Measurements from ENCODE around the gene BEST4. TPM values are rescaled to one million over a fixed set of nuclear protein-coding genes. Genes with fewer than 3 reads are reported as not detected.

Gene BEST4
- total and polyA plus RNA-seq, 5 donors, result 0.14 to 0.28 (median 0.18) TPM

DNA sequence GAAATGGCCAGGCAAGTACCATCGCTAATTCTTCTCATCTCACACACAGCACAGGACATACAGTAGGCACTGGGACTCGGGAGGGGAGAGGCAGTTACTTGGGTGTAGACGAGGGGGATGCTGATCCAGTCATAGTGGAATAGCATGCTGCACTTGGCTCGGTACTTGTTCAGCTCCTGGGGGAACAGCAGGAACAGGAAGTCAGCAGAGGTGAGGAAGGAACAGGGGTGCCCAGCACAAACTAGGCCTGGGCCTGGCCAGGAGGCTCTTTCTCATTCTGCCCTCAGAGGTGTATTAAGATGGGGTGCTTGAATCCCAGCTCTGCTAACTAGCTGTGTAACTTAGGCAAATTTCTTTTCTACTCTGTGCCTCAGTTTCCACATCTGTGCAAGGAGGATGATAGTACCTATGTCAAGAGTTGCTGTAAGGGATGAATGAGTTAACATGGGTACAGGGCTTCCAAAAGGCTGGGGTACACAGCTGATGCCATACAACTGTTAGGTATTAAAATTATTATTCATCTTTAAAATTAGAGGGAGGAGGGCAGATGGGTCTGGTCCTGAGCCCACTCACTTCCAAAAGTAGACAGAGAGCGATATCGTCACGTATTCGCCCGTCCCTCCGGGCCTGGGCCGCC lies 2.4 kb downstream of the BEST4 start:
- Histone ChIP-seq H3K4me3 (ENCODE audit: low read length) (peak overlapping the region; percentile 2), H3K27ac (ENCODE audit: low read length) (no peak overlapping the region), H3K27me3 (ENCODE audit: control insufficient read depth, insufficient read depth) (no peaks in the 10 kb centered on the region), H3K4me1 (ENCODE audit: control insufficient read depth, insufficient read depth, low read length) (peaks cover 2% of the 10 kb centered on the region), H3K9me3 (ENCODE audit: control insufficient read depth, low read length) (no peaks in the 10 kb centered on the region)
- DNase-seq, result peak in 1 of 3 donors; percentile 36
- no peak for ATAC-seq
- 38% methylated on average over 11 of the region's 11 CpGs for WGBS
- intact Hi-C loops (cut with DNase I), result loop anchor here in 2 of 4 donors (5.0 to 10.0 kb wide), 2 partner anchors 49 to 52 kb away; no protein-coding TSS in a partner anchor

- ATAC-seq, result no peak
- no peak overlapping the region for H3K4me3 ChIP-seq (ENCODE audit: low read length)
- no peaks in the 10 kb centered on the region for H3K27me3 ChIP-seq (ENCODE audit: control insufficient read depth, insufficient read depth)
- no peak overlapping the region for H3K27ac ChIP-seq (ENCODE audit: low read length)
- H3K9me3 ChIP-seq (ENCODE audit: control insufficient read depth, low read length), result no peaks in the 10 kb centered on the region
- intact Hi-C loops (cut with DNase I), result loop anchor here in 2 of 4 donors (5.0 to 10.0 kb wide), 2 partner anchors 50 to 52 kb away; no protein-coding TSS in a partner anchor
- 82% methylated on average over 6 of the region's 6 CpGs for WGBS
- peak in 1 of 3 donors; percentile 27 for DNase-seq
- H3K4me1 ChIP-seq (ENCODE audit: control insufficient read depth, insufficient read depth, low read length), result peaks cover 2% of the 10 kb centered on the region
Measured at GRCh38 chr1:44785029-44785380, 3.0 kb downstream of the BEST4 start.

DNA sequence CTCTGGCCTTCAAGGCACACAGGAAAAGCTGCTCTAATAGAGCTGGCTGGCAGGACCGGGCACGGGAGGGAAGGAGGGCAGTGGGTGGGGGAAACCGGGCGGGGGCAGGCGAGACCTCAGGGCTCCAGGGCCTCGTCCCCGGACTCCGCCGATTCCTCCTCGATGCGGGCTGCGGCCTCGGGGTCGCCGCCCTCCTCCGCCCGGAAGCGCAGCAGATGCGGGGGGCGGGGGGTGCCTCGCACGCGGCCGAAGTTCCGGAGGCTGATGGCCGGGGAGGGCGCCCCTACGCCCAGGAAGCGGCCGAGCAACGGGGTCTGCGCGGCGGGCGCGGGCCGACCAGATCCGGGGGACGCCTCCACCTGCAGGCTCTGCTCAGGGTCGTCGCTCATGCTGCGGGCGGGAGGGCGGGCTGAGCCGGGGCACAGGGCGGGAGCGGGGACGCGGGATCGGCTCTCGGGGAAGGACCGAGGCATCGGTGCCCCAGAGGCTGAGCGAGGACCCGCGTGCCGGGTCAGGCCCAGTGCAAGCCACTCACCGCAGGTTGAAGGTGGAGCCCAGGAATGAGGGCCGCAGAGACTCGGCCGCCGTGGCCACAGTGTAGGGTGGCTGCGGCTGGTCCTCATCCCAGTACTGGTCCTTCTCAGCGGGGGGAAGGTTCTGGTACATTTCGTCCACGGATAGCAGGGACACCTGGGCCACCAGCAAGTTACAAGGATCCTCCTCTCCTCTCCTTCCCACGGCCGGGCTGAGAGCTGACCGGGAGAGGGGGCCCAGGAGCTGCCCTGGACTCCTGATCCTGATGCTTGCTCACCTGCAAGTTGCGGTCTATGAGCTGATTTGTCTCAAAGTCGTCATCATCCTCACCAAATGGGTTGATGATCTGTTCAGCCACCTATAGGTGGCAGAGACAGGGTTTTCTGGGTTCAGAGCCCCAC lies 3.6 kb downstream of the BEST4 start:
- ATAC-seq (peak; percentile 23), DNase-seq (peak in 2 of 3 donors; percentile 74 to 77)
- Histone ChIP-seq H3K4me1 (ENCODE audit: control insufficient read depth, insufficient read depth, low read length) (peaks cover 2% of the 10 kb centered on the region), H3K27ac (ENCODE audit: low read length) (no peak overlapping the region), H3K4me3 (ENCODE audit: low read length) (peak overlapping the region; percentile 55), H3K27me3 (ENCODE audit: control insufficient read depth, insufficient read depth) (no peaks in the 10 kb centered on the region), H3K9me3 (ENCODE audit: control insufficient read depth, low read length) (no peaks in the 10 kb centered on the region)
- WGBS, result 7% methylated on average over 71 of the region's 71 CpGs
- intact Hi-C loops (cut with DNase I), result loop anchor here in 2 of 4 donors (5.0 to 10.0 kb wide), 2 partner anchors 50 to 53 kb away; no protein-coding TSS in a partner anchor

GRCh38 chr1:44783697-44784093 lies 4.3 kb downstream of the BEST4 start:
- H3K4me1 ChIP-seq (ENCODE audit: control insufficient read depth, insufficient read depth, low read length), result peaks cover 2% of the 10 kb centered on the region
- intact Hi-C loops (cut with DNase I), result loop anchor here in 1 of 4 donors (10.0 kb wide), 1 partner anchor 51 kb away; no protein-coding TSS in a partner anchor
- H3K9me3 ChIP-seq (ENCODE audit: control insufficient read depth, low read length), result no peaks in the 10 kb centered on the region
- peak in 1 of 3 donors; percentile 24 for DNase-seq
- no peaks in the 10 kb centered on the region for H3K27me3 ChIP-seq (ENCODE audit: control insufficient read depth, insufficient read depth)
- 44% methylated on average over 8 of the region's 8 CpGs for WGBS
- no peak for ATAC-seq
- peak overlapping the region; percentile 55 for H3K4me3 ChIP-seq (ENCODE audit: low read length)
- no peak overlapping the region for H3K27ac ChIP-seq (ENCODE audit: low read length)

- no peak overlapping the region for H3K4me3 ChIP-seq (ENCODE audit: low read length)
- no peak overlapping the region for H3K27ac ChIP-seq (ENCODE audit: low read length)
- H3K27me3 ChIP-seq (ENCODE audit: control insufficient read depth, insufficient read depth), result no peaks in the 10 kb centered on the region
- ATAC-seq (no peak), DNase-seq (peak in 1 of 3 donors; percentile 16)
- H3K4me1 ChIP-seq (ENCODE audit: control insufficient read depth, insufficient read depth, low read length), result peaks cover 2% of the 10 kb centered on the region
- WGBS, result 91% methylated on average over 14 of the region's 14 CpGs
- intact Hi-C loops (cut with DNase I), result loop anchor here in 1 of 4 donors (10.0 kb wide), 1 partner anchor 54 kb away; no protein-coding TSS in a partner anchor
- no peaks in the 10 kb centered on the region for H3K9me3 ChIP-seq (ENCODE audit: control insufficient read depth, low read length)
Measured at GRCh38 chr1:44780583-44781121, 7.3 kb downstream of the BEST4 start.

DNA sequence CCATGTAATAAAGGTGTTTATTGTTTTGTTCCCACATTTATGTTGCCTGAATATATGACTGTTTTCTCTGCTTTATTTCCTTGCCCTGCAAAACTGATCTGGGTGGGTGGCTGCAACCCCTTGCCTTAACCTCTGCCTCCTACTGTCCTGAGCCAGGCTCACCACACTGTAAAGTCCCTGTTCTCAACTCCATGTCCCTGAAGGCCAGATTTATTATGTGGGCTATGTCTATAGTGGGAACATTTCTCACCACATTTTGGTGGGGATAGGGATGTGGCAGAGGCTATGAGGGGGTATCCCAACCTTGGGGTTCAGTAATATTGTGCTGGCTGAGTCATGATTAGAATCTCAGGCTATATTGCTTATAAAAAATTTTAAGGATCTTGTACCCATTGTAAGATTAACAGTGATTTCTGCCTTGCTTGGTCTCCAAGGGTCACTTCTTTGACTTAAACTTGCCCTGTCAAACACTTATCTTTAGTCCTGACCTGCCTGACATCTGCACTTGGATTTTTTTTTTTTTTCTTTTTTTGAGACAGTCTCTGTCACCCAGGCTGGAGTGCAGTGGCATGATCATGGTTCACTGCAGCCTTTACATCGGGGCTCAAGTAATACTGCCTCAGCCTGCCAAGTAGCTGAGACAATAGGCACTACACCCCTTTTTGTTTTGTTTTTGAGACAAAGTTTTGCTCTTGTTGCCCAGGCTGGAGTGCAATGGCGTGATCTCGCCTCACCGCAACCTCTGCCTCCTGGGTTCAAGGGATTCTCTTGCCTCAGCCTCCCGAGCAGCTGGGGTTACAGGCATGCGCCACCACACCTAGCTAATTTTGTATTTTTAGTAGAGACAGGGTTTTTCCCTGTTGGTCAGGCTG lies 9.0 kb downstream of the BEST4 start:
- intact Hi-C loops (cut with DNase I), result no loop called here

DNA sequence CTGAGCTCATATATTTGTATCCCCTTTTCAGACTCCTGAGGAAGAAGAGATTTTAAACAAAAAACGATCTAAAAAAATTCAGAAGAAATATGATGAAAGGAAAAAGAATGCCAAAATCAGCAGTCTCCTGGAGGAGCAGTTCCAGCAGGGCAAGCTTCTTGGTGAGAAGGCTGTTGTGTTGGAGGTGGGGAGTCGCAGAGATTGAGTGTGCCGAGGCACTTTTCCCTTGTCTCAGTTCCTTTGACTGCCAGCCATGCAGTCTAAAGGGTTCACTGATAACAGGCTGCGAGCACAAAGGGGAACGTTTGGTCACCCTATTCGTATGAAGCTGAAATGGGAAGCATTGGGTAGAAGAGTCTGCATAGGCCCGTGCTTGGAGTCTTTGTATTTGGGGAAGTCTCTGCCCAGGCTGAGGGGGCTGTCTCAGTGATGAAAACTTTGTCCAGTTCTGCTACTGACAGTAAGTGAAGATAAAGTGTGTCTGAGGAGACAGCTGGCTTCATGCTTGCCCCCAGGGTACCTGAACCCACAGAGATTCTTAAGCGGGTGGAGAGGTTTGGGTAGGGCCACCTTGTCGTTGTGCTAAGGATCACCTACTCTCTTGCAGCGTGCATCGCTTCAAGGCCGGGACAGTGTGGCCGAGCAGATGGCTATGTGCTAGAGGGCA lies 9.9 kb downstream of the BEST4 start:
- Histone ChIP-seq H3K9me3 (ENCODE audit: control insufficient read depth, low read length) (no peaks in the 10 kb centered on the region), H3K4me3 (ENCODE audit: low read length) (no peak overlapping the region), H3K27me3 (ENCODE audit: control insufficient read depth, insufficient read depth) (no peaks in the 10 kb centered on the region), H3K27ac (ENCODE audit: low read length) (no peak overlapping the region), H3K4me1 (ENCODE audit: control insufficient read depth, insufficient read depth, low read length) (no peaks in the 10 kb centered on the region)
- intact Hi-C loops (cut with DNase I), result no loop called here
- ATAC-seq (no peak), DNase-seq (peak in 1 of 3 donors; percentile 22)
- WGBS, result 63% methylated on average over 13 of the region's 13 CpGs

More for the DNA sequence above, 9.0 kb downstream of the BEST4 start:
- no peaks in the 10 kb centered on the region for H3K4me1 ChIP-seq (ENCODE audit: control insufficient read depth, insufficient read depth, low read length)
- no peaks in the 10 kb centered on the region for H3K27me3 ChIP-seq (ENCODE audit: control insufficient read depth, insufficient read depth)
- H3K4me3 ChIP-seq (ENCODE audit: low read length), result no peak overlapping the region
- WGBS, result 93% methylated on average over 6 of the region's 6 CpGs
- no peak overlapping the region for H3K27ac ChIP-seq (ENCODE audit: low read length)
- DNase-seq (peak in 1 of 3 donors; percentile 1), ATAC-seq (no peak)
- no peaks in the 10 kb centered on the region for H3K9me3 ChIP-seq (ENCODE audit: control insufficient read depth, low read length)

DNA sequence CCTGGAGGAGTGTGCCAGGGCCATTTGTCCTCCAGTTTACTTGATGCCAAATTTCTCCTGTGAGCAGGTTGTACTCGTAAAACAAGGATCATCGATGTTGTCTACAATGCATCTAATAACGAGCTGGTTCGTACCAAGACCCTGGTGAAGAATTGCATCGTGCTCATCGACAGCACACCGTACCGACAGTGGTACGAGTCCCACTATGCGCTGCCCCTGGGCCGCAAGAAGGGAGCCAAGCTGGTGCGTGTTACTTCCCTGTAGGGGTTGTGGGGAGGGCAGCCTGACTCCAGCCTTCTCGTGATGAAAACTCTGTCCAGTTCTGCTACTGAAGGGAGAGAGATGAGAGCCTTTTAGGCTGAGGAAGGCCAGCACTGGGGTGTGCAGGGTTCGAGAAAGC lies 10.4 kb downstream of the BEST4 start:
- no peak overlapping the region for H3K4me3 ChIP-seq (ENCODE audit: low read length)
- H3K4me1 ChIP-seq (ENCODE audit: control insufficient read depth, insufficient read depth, low read length), result no peaks in the 10 kb centered on the region
- no peaks in the 10 kb centered on the region for H3K9me3 ChIP-seq (ENCODE audit: control insufficient read depth, low read length)
- 80% methylated on average over 14 of the region's 14 CpGs for WGBS
- DNase-seq (peak in 1 of 3 donors; percentile 46), ATAC-seq (no peak)
- no peaks in the 10 kb centered on the region for H3K27me3 ChIP-seq (ENCODE audit: control insufficient read depth, insufficient read depth)
- intact Hi-C loops (cut with DNase I), result no loop called here
- H3K27ac ChIP-seq (ENCODE audit: low read length), result no peak overlapping the region

GRCh38 chr1:44776730-44777068 lies 11.3 kb downstream of the BEST4 start:
- peak in 1 of 3 donors; percentile 62 for DNase-seq
- intact Hi-C loops (cut with DNase I), result no loop called here
- H3K4me3 ChIP-seq (ENCODE audit: low read length), result peak overlapping the region; percentile 88
- no peaks in the 10 kb centered on the region for H3K27me3 ChIP-seq (ENCODE audit: control insufficient read depth, insufficient read depth)
- WGBS, result 57% methylated on average over 12 of the region's 12 CpGs
- no peaks in the 10 kb centered on the region for H3K4me1 ChIP-seq (ENCODE audit: control insufficient read depth, insufficient read depth, low read length)
- H3K27ac ChIP-seq (ENCODE audit: low read length), result peak overlapping the region; percentile 13
- ATAC-seq, result no peak
- H3K9me3 ChIP-seq (ENCODE audit: control insufficient read depth, low read length), result no peaks in the 10 kb centered on the region

Data from right cardiac atrium (tissue), 5 donors.